HepG2 (cell line): ENCODE data around the gene OPRL1. TPM values are rescaled to one million over a fixed set of nuclear protein-coding genes. Genes with fewer than 3 reads are reported as not detected.

ENCODE experiments used
- ATRX ChIP-seq: sonication (generic); formaldehyde crosslinking; IDR thresholded peaks from 2 replicates; pipeline ENCODE4 v1.4.0; 2020; ENCODE audit warnings: missing genetic modification reagents, borderline replicate concordance
- BCLAF1 ChIP-seq: fragments of 450-650 bp; IDR thresholded peaks from 2 replicates; pipeline ENCODE4 v1.6.1; 2017; ENCODE audit warnings: mild to moderate bottlenecking
- CAMTA2 ChIP-seq: sonication (generic); formaldehyde crosslinking; IDR thresholded peaks from 2 replicates; pipeline ENCODE4 v1.4.0; 2020; ENCODE audit warnings: mild to moderate bottlenecking, missing genetic modification reagents, borderline replicate concordance
- CHD2 ChIP-seq: IDR thresholded peaks from 2 replicates; pipeline ENCODE4 v1.6.1; 2011; ENCODE audit warnings: low read depth, low read length, improper control_type of control experiment
- GATAD1 ChIP-seq: IDR thresholded peaks from 2 replicates; pipeline ENCODE4 v1.6.1; 2016; ENCODE audit warnings: missing genetic modification reagents, missing compliant biosample characterization
- GFI1 ChIP-seq: sonication (generic); formaldehyde crosslinking; IDR thresholded peaks from 2 replicates; pipeline ENCODE4 v1.5.0; 2020; ENCODE audit warnings: missing genetic modification reagents, mild to moderate bottlenecking, borderline replicate concordance
- KLF15 ChIP-seq: sonication (generic); formaldehyde crosslinking; IDR thresholded peaks from 2 replicates; pipeline ENCODE4 v1.8.1; 2023; ENCODE audit warnings: borderline replicate concordance, mild to moderate bottlenecking, inconsistent platforms, missing genetic modification reagents, mixed read lengths
- MNT ChIP-seq: fragments of 450-650 bp; IDR thresholded peaks from 2 replicates; pipeline ENCODE4 v1.6.1; 2016
- NFIC ChIP-seq: IDR thresholded peaks from 2 replicates; pipeline ENCODE4 v1.6.1; 2012; ENCODE audit warnings: mild to moderate bottlenecking, low read length, inconsistent platforms
- SNAPC4 ChIP-seq: sonication (generic); formaldehyde crosslinking; IDR thresholded peaks from 2 replicates; pipeline ENCODE4 v1.4.0; 2020; ENCODE audit warnings: mild to moderate bottlenecking, missing genetic modification reagents
- TRIM24 ChIP-seq: sonication (generic); formaldehyde crosslinking; IDR thresholded peaks from 2 replicates; pipeline ENCODE4 v1.8.0; 2022; ENCODE audit warnings: mild to moderate bottlenecking, missing genetic modification reagents
- ZNF205 ChIP-seq: IDR thresholded peaks from 2 replicates; pipeline ENCODE4 v1.6.1; 2018; ENCODE audit warnings: missing biosample characterization, missing genetic modification reagents
- ZNF350 ChIP-seq: sonication (generic); formaldehyde crosslinking; IDR thresholded peaks from 2 replicates; pipeline ENCODE4 v1.4.0; 2020; ENCODE audit warnings: mild to moderate bottlenecking, low read depth, missing genetic modification reagents, borderline replicate concordance
- ZNF432 ChIP-seq: sonication (generic); formaldehyde crosslinking; IDR thresholded peaks from 2 replicates; pipeline ENCODE4 v1.5.0; 2020; ENCODE audit warnings: missing genetic modification reagents, mild to moderate bottlenecking, borderline replicate concordance
- ZNF703 ChIP-seq: sonication (generic); formaldehyde crosslinking; IDR thresholded peaks from 2 replicates; pipeline ENCODE4 v1.5.1; 2020; ENCODE audit warnings: missing genetic modification reagents, mild to moderate bottlenecking, moderate library complexity, borderline replicate concordance
- ZNF720 ChIP-seq: sonication (generic); formaldehyde crosslinking; IDR thresholded peaks from 2 replicates; pipeline ENCODE4 v1.4.0; 2020; ENCODE audit warnings: missing genetic modification reagents
- ZNF780A ChIP-seq: sonication (generic); formaldehyde crosslinking; IDR thresholded peaks from 2 replicates; pipeline ENCODE4 v1.8.0; 2022; ENCODE audit warnings: mild to moderate bottlenecking, missing genetic modification reagents, moderate library complexity
- ZSCAN9 ChIP-seq: IDR thresholded peaks from 2 replicates; pipeline ENCODE4 v1.6.1; 2016; ENCODE audit warnings: borderline replicate concordance
- ZZZ3 ChIP-seq: sonication (generic); formaldehyde crosslinking; IDR thresholded peaks from 2 replicates; pipeline ENCODE4 v1.4.0; 2020; ENCODE audit warnings: missing genetic modification reagents, mild to moderate bottlenecking, borderline replicate concordance
- polyA plus RNA-seq, 8 experiments: library from polyadenylated mRNA; depleted of rRNA in 3 of 8; stranded (reverse) in 7 of 8; unstranded in 1 of 8; fragments of >200 nt; fragmentation: Illumina TruSeq in 4 of 8; extraction: Trizol in 4 of 8; gene quantifications; 2 replicates each; pipeline versions ENCODE4 v1.2.1 to v1.2.3, GENCODE V29; 2011 to 2016; ENCODE audit warnings: low read depth in 4 of 8, missing spikeins in 1 of 8, mixed read lengths in 1 of 8; ENCODE audit not compliant: insufficient read depth in 1 of 8
- total RNA-seq, 5 experiments: library from RNA; depleted of rRNA; stranded (reverse); fragments of >200 nt; fragmentation: Illumina TruSeq; extraction: Trizol; gene quantifications; 2 replicates each; pipeline ENCODE4 v1.2.3, GENCODE V29; 2016; ENCODE audit warnings: low read depth in 1 of 5

Gene OPRL1
- total and polyA plus RNA-seq, 2 of the 13 experiments (the other 11 are each of a cell fraction or from before 2014, with no cell fraction given) = 0.35 to 0.71 TPM

- no peak for TF ChIP-seq ZNF432
- no peak for TF ChIP-seq BCLAF1
- no peak for TF ChIP-seq ZNF780A (CRISPR knock-in tag)
- TF ChIP-seq ZNF350 = peak; percentile 77; the same call in 1 of the 2 replicates
- TF ChIP-seq ZZZ3 = no peak; the same call in 1 of the 2 replicates
- peak; percentile 79 for TF ChIP-seq GATAD1
- TF ChIP-seq ZSCAN9 (CRISPR knock-in tag) = peak; percentile 55; the same call in 1 of the 2 replicates
- peak; percentile 88 for TF ChIP-seq ZNF205 (CRISPR knock-in tag)
- TF ChIP-seq ZNF720 (CRISPR knock-in tag) = 0 out of 2 replicates have a peak, but pooled peaks have one; percentile 47
- TF ChIP-seq TRIM24 (CRISPR knock-in tag) = no peak; the same call in 1 of the 2 replicates
- no peak for TF ChIP-seq CHD2
- no peak; the same call in 1 of the 2 replicates for TF ChIP-seq ZNF703
- TF ChIP-seq CAMTA2 (CRISPR knock-in tag) = peak; percentile 93; the same call in 1 of the 2 replicates
- no peak for TF ChIP-seq NFIC
- 0 out of 2 replicates have a peak, but pooled peaks have one; percentile 85 for TF ChIP-seq SNAPC4 (CRISPR knock-in tag)
- no peak for TF ChIP-seq KLF15 (CRISPR knock-in tag)
- no peak for TF ChIP-seq MNT
- TF ChIP-seq GFI1 (CRISPR knock-in tag) = no peak; the same call in 1 of the 2 replicates
- 0 out of 2 replicates have a peak, but pooled peaks have one; percentile 75 for TF ChIP-seq ATRX
Measured at GRCh38 chr20:64053841-64054661, 25.8 kb upstream of the OPRL1 start (continued).
